GM19328 (cell line): ENCODE results near the gene SLC29A1.
"Not testable (repeated sequence)": the region's sequence is repeated elsewhere in the genome, so short reads cannot be mapped to it uniquely, and the experiment has no call there.

Source experiments
- ATAC-seq: cut with Tn5 transposase; IDR thresholded peaks from one replicate; pipeline ENCODE4 v1.9.1; 2021; ENCODE audit warnings: mild to moderate bottlenecking, moderate library complexity; ENCODE audit not compliant: unreplicated experiment

SLC29A1 gene

GRCh38 chr6:44221291-44221960 lies 2.0 kb upstream of the SLC29A1 start:
- ATAC-seq: peak; percentile 45

- no peak for ATAC-seq
Measured at GRCh38 chr6:44221961-44222335, 1.4 kb upstream of the SLC29A1 start.

GRCh38 chr6:44222486-44223318 lies 693 bp upstream of the SLC29A1 start:
- no peak for ATAC-seq

- no peak for ATAC-seq
Measured at GRCh38 chr6:44224029-44224964, 902 bp downstream of the SLC29A1 start.

GRCh38 chr6:44224965-44225305 lies 1.5 kb downstream of the SLC29A1 start:
- no peak for ATAC-seq

GRCh38 chr6:44225579-44226325 lies 2.4 kb downstream of the SLC29A1 start:
- no peak for ATAC-seq

GRCh38 chr6:44226368-44227147 lies 3.2 kb downstream of the SLC29A1 start:
- ATAC-seq: no peak

GRCh38 chr6:44227148-44227793 lies 3.9 kb downstream of the SLC29A1 start:
- no peak for ATAC-seq

- no peak for ATAC-seq
Measured at GRCh38 chr6:44228031-44228430, 4.6 kb downstream of the SLC29A1 start.

GRCh38 chr6:44228433-44228832 lies 5.0 kb downstream of the SLC29A1 start:
- ATAC-seq: no peak

GRCh38 chr6:44228836-44229235 lies 5.4 kb downstream of the SLC29A1 start:
- no peak for ATAC-seq

GRCh38 chr6:44229376-44230033 lies 6.1 kb downstream of the SLC29A1 start:
- ATAC-seq: no peak

GRCh38 chr6:44230034-44230675 lies 6.8 kb downstream of the SLC29A1 start:
- no peak for ATAC-seq

- ATAC-seq: not testable (repeated sequence)
Measured at GRCh38 chr6:44231426-44231825, 8.0 kb downstream of the SLC29A1 start.

GRCh38 chr6:44232676-44233566 lies 9.5 kb downstream of the SLC29A1 start:
- ATAC-seq: no peak

GRCh38 chr6:44233567-44234100 lies 10.2 kb downstream of the SLC29A1 start:
- ATAC-seq: no peak
